C4-2B (cell line): ENCODE measurements around the gene EEF2K.

Experiments
- CTCF ChIP-seq: fragments of 450-650 bp; conservative IDR thresholded peaks from 2 replicates; pipeline ENCODE4 v1.5.1; 2017; ENCODE audit warnings: mild to moderate bottlenecking
- ZFX ChIP-seq: fragments of 450-650 bp; IDR thresholded peaks from 2 replicates; pipeline ENCODE4 v1.6.1; 2017

- TF ChIP-seq CTCF, result no peak
- no peak for TF ChIP-seq ZFX
Observed at GRCh38 chr16:22214889-22215288, 8.8 kb downstream of the EEF2K start.
